DOHH2 (cell line): ENCODE measurements around the gene ZNF860.

Experiments
- H3F3A ChIP-seq: fragments of 200-600 bp; sonication (generic), shearing (Covaris generic); 2 replicates; pipeline ENCODE4 v1.6.0; 2016; ENCODE audit warnings: antibody characterized with exemption, mild to moderate bottlenecking; ENCODE audit not compliant: control insufficient read depth, insufficient read depth
- H3K27ac ChIP-seq: fragments of 200-600 bp; sonication (generic); 2 replicates; pipeline ENCODE4 v1.5.1; 2014; ENCODE audit warnings: low read depth, mild to moderate bottlenecking, low read length, moderate library complexity
- H3K27me3 ChIP-seq: fragments of 200-600 bp; sonication (generic); 2 replicates; pipeline ENCODE4 v1.6.1; 2014; ENCODE audit warnings: mild to moderate bottlenecking, low read length, mixed read lengths; ENCODE audit not compliant: control insufficient read depth
- H3K36me3 ChIP-seq: fragments of 200-600 bp; sonication (generic); 2 replicates; pipeline ENCODE4 v1.6.1; 2014; ENCODE audit warnings: mild to moderate bottlenecking, low read length, moderate library complexity, mixed read lengths; ENCODE audit not compliant: control insufficient read depth
- H3K4me1 ChIP-seq: fragments of 200-600 bp; sonication (generic); 2 replicates; pipeline ENCODE4 v1.6.1; 2014; ENCODE audit warnings: mild to moderate bottlenecking, low read length, mixed read lengths; ENCODE audit not compliant: control insufficient read depth
- H3K4me2 ChIP-seq: fragments of 200-600 bp; sonication (generic); 2 replicates; pipeline ENCODE4 v1.6.0; 2014; ENCODE audit warnings: mild to moderate bottlenecking, low read length, moderate library complexity
- H3K4me3 ChIP-seq: fragments of 200-600 bp; sonication (generic); 2 replicates; pipeline ENCODE4 v1.5.1; 2014; ENCODE audit warnings: mild to moderate bottlenecking, low read length, mixed read lengths
- H3K79me2 ChIP-seq: fragments of 200-600 bp; sonication (generic); 2 replicates; pipeline ENCODE4 v1.6.1; 2014; ENCODE audit warnings: mild to moderate bottlenecking, low read length, mixed read lengths; ENCODE audit not compliant: control insufficient read depth
- H3K9me2 ChIP-seq: fragments of 200-600 bp; sonication (generic); replicated peaks from 2 replicates; pipeline ENCODE4 v1.6.1; 2014; ENCODE audit warnings: mild to moderate bottlenecking, low read length, mixed read lengths; ENCODE audit not compliant: control insufficient read depth
- H3K9me3 ChIP-seq: fragments of 200-600 bp; sonication (generic); 2 replicates; pipeline ENCODE4 v1.6.1; 2014; ENCODE audit warnings: antibody characterized with exemption, low read length, mixed read lengths; ENCODE audit not compliant: control insufficient read depth, insufficient read depth
- H4K20me1 ChIP-seq: fragments of 200-600 bp; sonication (generic); 2 replicates; pipeline ENCODE4 v1.6.0; 2014; ENCODE audit warnings: low read depth, mild to moderate bottlenecking, antibody characterized with exemption, low read length, moderate library complexity; ENCODE audit not compliant: control insufficient read depth, insufficient read depth
- EZH2phosphoT487 ChIP-seq: fragments of 200-600 bp; sonication (generic); IDR thresholded peaks from 2 replicates; pipeline ENCODE4 v1.6.1; 2017; ENCODE audit warnings: borderline replicate concordance, mild to moderate bottlenecking, antibody characterized with exemption, low read length, moderate library complexity, mixed read lengths
- TF ChIP-seq, protein P1 (sequence below): fragments of 200-600 bp; sonication (generic); IDR thresholded peaks from one replicate; pipeline ENCODE4 v1.5.1; 2014; ENCODE audit warnings: antibody characterized with exemption, mild to moderate bottlenecking, low read depth, low read length; ENCODE audit not compliant: poor library complexity, severe bottlenecking

Gene ZNF860

DNA sequence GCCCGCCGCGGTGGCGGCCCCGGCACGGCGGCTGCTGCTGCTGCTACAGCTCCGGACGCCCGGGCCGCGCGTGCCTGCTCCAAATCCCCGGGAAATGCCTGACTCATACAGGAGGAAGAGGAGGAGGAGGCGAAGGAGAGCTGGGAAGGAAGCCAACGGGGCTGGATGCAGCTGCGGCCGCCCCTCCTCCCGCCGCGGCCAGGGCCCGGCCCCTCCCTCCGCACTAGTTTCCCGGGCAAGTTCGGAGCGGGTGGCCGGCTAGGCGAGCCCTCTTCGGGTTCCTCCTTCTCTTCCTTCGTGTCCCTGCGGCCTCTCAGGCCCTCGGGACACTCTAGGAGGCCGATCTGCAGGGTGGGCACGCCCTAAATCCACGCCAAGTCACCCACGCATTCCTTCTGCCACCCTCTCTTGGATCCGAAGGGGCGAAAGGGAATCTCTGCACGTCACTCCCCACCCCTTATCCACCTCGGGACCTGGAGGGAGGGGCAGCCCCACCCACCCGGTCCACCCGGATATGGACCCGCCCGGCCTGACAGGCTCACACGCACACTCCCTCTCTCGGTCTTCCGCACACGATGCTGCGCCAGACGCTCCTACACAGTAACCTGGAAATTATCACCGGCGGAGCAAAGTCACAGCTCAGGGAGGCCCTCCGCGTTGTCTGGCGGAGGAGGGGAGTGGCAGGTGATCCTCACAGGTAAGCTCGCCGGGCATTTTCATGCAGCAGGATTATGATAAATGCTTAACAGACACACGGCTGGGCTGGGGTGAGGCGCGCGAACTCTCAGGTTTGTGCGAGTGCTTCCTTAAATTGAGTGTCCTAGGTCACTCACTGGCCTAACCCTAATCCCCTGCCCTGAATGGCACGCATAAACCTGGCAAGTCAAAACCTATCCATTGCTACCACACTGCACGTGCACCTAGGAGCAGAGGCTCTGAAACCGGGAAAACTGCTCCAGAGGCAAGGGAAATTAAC lies at the start of gene ZNF860, which contains the start of gene OSBPL10:
TSS of gene ZNF860 (plus strand) at position 545 of the 976 bp plus-strand sequence. CDS start 7,330 bp downstream, outside the sequence.
TSS of gene OSBPL10 (minus strand) at position 57 of the 976 bp plus-strand sequence. CDS start 83 bp downstream, outside the sequence.
- Histone ChIP-seq H3K4me1 (peaks cover 71% of the 10 kb centered on the region), H3K27me3 (no peaks in the 10 kb centered on the region), H3K4me2 (peak within 1 kb of the TSS; percentile 99), H3K9me3 (no peaks in the 10 kb centered on the region), H3K36me3 (peaks cover 52% of the 10 kb centered on the region), H3K4me3 (peak within 1 kb of the TSS; percentile 94), H4K20me1 (no peaks in the 10 kb centered on the region), H3K9me2 (no peaks in the 10 kb centered on the region), H3K27ac (peak within 1 kb of the TSS; percentile 68), H3F3A (peaks cover 31% of the 10 kb centered on the region), H3K79me2 (peaks cover 79% of the 10 kb centered on the region)
- TF ChIP-seq, protein P1, sequence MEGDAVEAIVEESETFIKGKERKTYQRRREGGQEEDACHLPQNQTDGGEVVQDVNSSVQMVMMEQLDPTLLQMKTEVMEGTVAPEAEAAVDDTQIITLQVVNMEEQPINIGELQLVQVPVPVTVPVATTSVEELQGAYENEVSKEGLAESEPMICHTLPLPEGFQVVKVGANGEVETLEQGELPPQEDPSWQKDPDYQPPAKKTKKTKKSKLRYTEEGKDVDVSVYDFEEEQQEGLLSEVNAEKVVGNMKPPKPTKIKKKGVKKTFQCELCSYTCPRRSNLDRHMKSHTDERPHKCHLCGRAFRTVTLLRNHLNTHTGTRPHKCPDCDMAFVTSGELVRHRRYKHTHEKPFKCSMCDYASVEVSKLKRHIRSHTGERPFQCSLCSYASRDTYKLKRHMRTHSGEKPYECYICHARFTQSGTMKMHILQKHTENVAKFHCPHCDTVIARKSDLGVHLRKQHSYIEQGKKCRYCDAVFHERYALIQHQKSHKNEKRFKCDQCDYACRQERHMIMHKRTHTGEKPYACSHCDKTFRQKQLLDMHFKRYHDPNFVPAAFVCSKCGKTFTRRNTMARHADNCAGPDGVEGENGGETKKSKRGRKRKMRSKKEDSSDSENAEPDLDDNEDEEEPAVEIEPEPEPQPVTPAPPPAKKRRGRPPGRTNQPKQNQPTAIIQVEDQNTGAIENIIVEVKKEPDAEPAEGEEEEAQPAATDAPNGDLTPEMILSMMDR: no peak
- TF ChIP-seq EZH2phosphoT487: no peak

DNA sequence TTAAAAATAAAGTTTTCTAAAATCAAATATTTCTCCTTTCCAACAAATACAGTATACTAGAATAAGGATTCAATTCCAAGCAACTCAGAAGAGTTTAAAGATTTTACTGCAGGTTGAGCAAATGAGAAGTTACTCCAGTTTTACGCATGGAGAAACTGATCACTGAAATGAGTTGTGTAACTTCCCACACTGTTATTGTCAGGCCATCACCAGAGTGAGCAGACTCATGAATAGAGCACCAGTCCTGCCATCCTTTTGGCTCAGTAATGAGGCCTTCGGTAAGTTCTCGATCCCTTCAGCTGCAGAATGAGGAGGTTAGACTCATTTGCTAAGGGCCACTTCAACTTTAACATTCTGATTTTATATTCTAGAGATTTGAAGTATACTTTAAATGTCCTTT lies 48.6 kb upstream of the ZNF860 start:
- H3K27ac ChIP-seq: peak overlapping the region; percentile 96
- H3K4me3 ChIP-seq: peak overlapping the region; percentile 32
- no peaks in the 10 kb centered on the region for H3K27me3 ChIP-seq
- no peaks in the 10 kb centered on the region for H3K9me3 ChIP-seq
- H3K9me2 ChIP-seq: no peaks in the 10 kb centered on the region
- H4K20me1 ChIP-seq: no peaks in the 10 kb centered on the region
- H3K4me1 ChIP-seq: peaks cover 100% of the 10 kb centered on the region
- peak overlapping the region; percentile 59 for H3K4me2 ChIP-seq
- TF ChIP-seq, protein P1: no peak
- no peak for TF ChIP-seq EZH2phosphoT487
- peaks cover 35% of the 10 kb centered on the region for H3F3A ChIP-seq
- peaks cover 3% of the 10 kb centered on the region; the same call in 1 of the 2 replicates for H3K36me3 ChIP-seq
- peaks cover 94% of the 10 kb centered on the region for H3K79me2 ChIP-seq

GRCh38 chr3:31934018-31934417 lies 47.5 kb upstream of the ZNF860 start:
- peak overlapping the region; percentile 59 for H3K4me2 ChIP-seq
- peak overlapping the region; percentile 96 for H3K27ac ChIP-seq
- peaks cover 100% of the 10 kb centered on the region for H3K4me1 ChIP-seq
- peak overlapping the region; percentile 32 for H3K4me3 ChIP-seq
- H3K27me3 ChIP-seq: no peaks in the 10 kb centered on the region
- H3K9me3 ChIP-seq: no peaks in the 10 kb centered on the region
- H3K9me2 ChIP-seq: no peaks in the 10 kb centered on the region
- no peak for TF ChIP-seq EZH2phosphoT487
- TF ChIP-seq, protein P1: no peak
- H3K79me2 ChIP-seq: peaks cover 94% of the 10 kb centered on the region
- H3K36me3 ChIP-seq: no peaks in the 10 kb centered on the region; the same call in 1 of the 2 replicates
- H4K20me1 ChIP-seq: no peaks in the 10 kb centered on the region
- H3F3A ChIP-seq: peaks cover 35% of the 10 kb centered on the region
